ENCODE measurements around the gene DIDO1.

DIDO1 gene

GRCh38 chr20:62914436-62914835, 11.9 kb downstream of the DIDO1 start:
- Histone ChIP-seq H3K4me1 (peaks cover 6% of the 10 kb centered on the region), H3K4me3 (ENCODE audit: low read depth, low read length) (no peak overlapping the region), H3K36me3 (peaks cover 42% of the 10 kb centered on the region), H3K27me3 (no peaks in the 10 kb centered on the region), H3K9me3 (no peaks in the 10 kb centered on the region)
- no peak for DNase-seq
- TF ChIP-seq CTCF (IDR thresholded peaks at IDR 0.05; ENCODE audit: low read depth, low read length): no peak

- peaks cover 6% of the 10 kb centered on the region for H3K4me1 ChIP-seq
- H3K36me3 ChIP-seq: peaks cover 55% of the 10 kb centered on the region
- no peaks in the 10 kb centered on the region for H3K27me3 ChIP-seq
- no peaks in the 10 kb centered on the region for H3K9me3 ChIP-seq
- no peak for DNase-seq
- no peak for TF ChIP-seq CTCF (IDR thresholded peaks at IDR 0.05; ENCODE audit: low read depth, low read length)
- no peak overlapping the region for H3K4me3 ChIP-seq (ENCODE audit: low read depth, low read length)
Observed at GRCh38 chr20:62913043-62913630, 13.2 kb downstream of the DIDO1 start.

DNA sequence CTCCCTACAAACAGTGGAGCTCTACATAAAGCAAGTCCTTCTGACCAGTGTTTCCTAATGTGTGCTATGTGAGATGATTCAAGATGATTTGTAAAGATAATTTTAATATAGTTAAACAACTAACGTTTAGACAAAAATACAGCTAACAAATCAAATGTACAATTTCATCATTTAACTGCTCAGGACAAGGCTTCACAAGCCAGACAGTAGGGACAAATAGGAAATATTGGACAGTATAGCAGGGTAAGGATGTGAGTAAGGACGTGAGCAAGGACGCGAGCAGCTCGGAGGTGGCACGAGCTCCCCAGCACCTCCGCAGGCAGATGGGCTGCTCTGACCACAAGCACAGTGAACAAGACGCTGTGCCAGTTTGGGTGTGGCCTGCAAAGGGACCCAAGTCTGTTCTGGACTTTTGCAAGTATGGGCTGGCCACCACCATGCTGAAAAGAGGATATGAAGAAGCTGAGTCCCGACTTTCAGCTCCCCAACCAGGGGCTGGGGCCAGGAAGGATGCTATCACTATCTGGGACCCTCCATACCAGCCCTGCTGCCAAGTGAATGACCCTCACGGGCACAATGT, 14.5 kb downstream of the DIDO1 start:
- Histone ChIP-seq H3K36me3 (peaks cover 69% of the 10 kb centered on the region), H3K4me1 (peaks cover 6% of the 10 kb centered on the region), H3K27me3 (no peaks in the 10 kb centered on the region), H3K9me3 (no peaks in the 10 kb centered on the region), H3K4me3 (ENCODE audit: low read depth, low read length) (no peak overlapping the region)
- DNase-seq: no peak
- no peak for TF ChIP-seq CTCF (IDR thresholded peaks at IDR 0.05; ENCODE audit: low read depth, low read length)

- Histone ChIP-seq H3K4me1 (peaks cover 6% of the 10 kb centered on the region), H3K36me3 (peaks cover 77% of the 10 kb centered on the region), H3K27me3 (no peaks in the 10 kb centered on the region), H3K4me3 (ENCODE audit: low read depth, low read length) (no peak overlapping the region), H3K9me3 (no peaks in the 10 kb centered on the region)
- TF ChIP-seq CTCF (IDR thresholded peaks at IDR 0.05; ENCODE audit: low read depth, low read length): no peak
- DNase-seq: no peak
Observed at GRCh38 chr20:62910777-62911497, 15.4 kb downstream of the DIDO1 start.

DNA sequence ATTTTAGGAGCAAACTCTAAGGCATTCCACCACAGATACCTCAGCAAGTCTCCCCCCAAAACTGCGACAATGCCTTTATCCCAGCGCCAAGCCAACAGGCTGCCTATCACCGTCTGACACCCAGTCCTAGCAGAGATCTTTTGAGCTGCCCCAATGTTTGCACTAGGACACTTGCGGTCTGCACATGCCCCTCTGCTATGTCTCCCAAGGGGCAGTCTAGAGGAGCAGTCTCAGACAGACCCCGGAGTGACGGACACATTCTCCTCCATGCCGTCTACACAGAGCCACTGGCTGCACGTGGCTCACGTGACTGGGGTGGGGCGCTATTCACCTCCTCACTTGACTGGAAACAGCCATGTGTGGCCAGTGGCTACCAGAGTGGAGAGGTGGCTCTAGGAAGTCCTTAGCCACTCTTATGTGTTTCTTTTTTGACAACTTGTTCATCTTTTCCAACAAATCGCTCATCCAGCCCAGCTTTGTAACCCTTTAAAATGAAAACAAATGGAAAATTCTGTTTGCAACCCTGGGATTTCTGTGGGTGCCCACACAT, 16.0 kb downstream of the DIDO1 start:
- Histone ChIP-seq H3K9me3 (no peaks in the 10 kb centered on the region), H3K36me3 (peaks cover 84% of the 10 kb centered on the region), H3K4me3 (ENCODE audit: low read depth, low read length) (no peak overlapping the region), H3K27me3 (no peaks in the 10 kb centered on the region), H3K4me1 (peaks cover 5% of the 10 kb centered on the region)
- no peak for DNase-seq
- TF ChIP-seq CTCF (IDR thresholded peaks at IDR 0.05; ENCODE audit: low read depth, low read length): no peak

All from BE2C (cell line).